NCI-H460 (cell line): ENCODE results near the gene C2CD3. TPM values are rescaled to one million over a fixed set of nuclear protein-coding genes. Genes with fewer than 3 reads are reported as not detected.
A peak's percentile ranks its signal among the peaks of the same experiment; 100 is the strongest.
"Not testable (repeated sequence)": the region's sequence is repeated elsewhere in the genome, so short reads cannot be mapped to it uniquely, and the experiment has no call there.

Experiments used
- DNase-seq: peaks from one replicate; pipeline ENCODE4 v3.0.0-alpha.2; 2016; ENCODE audit warnings: low read depth; ENCODE audit errors: extremely low read depth
- total RNA-seq: library from RNA; depleted of rRNA; stranded (reverse); fragments of >200 nt; shearing (Covaris generic); gene quantifications from 2 replicates; pipeline ENCODE4 v1.2.3, GENCODE V29; 2014

The C2CD3 gene
- total RNA-seq, 1 experiment from 2014 or later: 9.2 TPM

DNA sequence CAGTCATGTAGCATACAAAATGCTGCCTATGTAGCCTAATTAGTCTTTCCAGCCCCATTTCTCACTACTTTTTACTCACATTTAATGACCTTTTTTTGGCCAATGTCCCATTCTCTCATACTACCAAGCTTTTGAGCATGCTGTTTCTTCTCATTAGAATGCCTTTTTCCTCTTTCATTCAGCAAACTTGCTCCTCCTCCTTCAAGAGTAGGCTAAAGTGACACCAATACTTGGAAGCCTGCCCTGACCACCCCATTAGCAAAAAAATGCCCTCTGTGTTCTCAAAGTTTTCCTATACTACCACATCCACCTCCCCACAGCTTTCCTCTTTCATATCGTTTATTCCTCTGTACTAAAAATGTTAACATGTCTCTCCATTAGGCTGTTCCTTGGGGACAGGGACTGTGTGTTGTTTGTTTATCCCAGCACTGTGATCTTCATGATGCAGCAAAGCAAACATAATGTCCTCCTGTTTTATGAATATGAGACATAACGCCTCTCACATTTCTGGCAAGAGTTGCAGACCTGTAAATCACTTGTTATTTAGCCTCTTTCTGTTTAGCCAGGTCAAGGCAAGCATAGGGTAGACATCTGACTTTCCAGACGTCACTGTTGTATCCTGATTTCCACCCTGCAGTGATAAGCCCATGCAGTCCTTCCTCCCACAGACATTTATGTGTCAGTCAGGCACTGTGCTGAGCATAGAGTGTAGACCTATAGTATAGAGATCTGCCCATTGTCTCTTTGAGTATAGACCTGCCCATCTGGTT, 99.9 kb downstream of the C2CD3 start:
- no peak for DNase-seq

DNA sequence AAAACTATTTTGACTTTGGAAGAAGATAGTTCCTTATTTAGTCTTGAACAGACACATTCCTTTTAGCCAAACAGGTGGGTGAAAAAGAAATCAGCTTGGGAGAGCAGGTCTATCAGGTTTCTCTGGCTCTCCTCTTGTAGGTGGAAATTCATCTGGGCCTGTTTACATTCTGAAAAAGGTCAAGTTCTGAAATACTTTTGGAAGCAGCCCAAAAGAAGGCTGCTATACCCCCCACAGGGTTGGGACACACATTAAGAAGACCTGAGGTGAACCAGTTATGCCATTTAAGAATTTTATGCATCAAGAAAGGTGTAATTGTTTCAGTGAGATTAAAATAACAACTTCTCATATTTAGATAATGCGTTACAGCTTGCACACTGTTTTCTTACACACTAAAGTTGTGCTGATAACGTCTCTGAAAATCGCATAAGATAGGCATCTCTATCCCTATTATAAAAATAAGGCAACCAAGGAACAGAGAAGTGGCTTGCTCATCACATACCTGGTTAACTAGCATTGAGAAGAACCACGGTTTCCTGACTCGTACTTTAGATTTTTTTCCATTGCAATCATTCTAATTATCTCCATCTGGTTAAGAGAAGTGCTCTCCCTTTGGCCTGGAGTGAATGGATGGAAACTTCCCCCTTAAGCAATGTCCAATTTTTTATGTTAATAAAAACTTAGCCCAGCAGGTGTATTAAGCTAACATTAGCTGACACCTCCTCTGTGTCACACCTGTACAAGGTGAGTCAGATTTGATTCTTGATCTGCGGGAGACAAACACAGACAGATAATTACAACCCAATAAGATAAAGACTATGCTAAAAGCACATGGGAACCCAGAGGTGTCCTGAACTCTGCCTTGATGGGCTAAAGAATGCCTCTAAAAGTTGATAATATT, 101.4 kb downstream of the C2CD3 start:
- DNase-seq: no peak

DNA sequence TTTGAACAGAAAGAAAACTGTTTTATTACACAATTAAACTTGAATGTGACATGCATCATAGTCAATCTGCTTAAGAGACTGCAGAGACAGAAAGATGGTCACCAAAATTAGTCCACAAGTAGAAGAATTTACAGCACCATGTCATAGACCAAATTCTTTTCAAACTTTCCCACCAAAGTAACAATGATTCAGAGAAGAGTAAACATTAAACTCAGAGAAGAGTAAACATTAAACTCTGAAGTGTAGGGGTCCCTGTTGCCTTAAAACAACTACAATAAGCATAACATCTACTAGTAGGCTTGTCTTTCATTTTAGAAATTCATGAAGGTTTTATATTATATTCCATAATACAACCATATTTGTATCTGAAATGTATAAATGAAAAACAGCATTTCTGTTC, 104.1 kb downstream of the C2CD3 start:
- peak; percentile 17 for DNase-seq

DNA sequence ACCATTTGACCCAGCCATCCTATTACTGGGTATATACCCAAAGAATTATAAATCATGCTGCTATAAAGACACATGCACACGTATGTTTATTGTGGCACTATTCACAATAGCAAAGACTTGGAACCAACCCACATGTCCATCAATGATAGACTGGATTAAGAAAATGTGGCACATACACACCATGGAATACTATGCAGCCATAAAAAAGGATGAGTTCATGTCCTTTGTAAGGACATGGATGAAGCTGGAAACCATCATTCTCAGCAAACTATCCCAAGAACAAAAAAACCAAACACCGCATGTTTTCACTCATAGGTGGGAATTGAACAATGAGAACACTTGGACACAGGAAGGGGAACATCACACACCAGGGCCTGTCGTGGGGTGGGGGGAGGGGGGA, 105.3 kb downstream of the C2CD3 start:
- DNase-seq: not testable (repeated sequence)

DNA sequence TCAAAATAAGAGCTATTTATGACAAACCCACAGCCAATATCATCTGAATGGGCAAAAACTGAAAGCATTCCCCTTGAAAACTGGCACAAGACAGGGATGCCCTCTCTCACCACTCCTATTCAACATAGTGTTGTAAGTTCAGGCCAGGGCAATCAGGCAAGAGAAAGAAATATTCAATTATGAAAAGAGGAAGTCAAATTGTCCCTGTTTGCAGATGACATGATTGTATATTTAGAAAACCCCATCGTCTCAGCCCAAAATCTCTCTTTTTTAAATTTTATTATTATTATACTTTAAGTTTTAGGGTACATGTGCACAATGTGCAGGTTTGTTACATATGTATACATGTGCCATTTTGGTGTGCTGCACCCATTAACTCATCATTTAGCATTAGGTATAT, 107.2 kb downstream of the C2CD3 start:
- not testable (repeated sequence) for DNase-seq

DNA sequence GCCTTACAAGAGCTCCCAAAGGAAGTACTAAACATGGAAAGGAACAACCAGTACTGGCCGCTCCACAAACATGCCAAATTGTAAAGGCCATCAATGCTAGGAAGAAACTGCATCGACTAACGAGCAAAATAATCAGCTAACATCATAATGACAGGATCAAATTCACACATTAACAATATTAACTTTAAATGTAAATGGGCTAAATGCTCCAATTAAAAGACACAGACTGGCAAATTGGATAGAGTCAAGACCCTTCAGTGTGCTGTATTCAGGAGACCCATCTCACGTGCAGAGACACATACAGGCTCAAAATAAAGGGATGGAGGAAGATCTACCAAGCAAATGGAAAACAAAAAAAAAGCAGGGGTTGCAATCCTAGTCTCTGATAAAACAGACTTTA, 109.2 kb downstream of the C2CD3 start:
- DNase-seq: not testable (repeated sequence)

DNA sequence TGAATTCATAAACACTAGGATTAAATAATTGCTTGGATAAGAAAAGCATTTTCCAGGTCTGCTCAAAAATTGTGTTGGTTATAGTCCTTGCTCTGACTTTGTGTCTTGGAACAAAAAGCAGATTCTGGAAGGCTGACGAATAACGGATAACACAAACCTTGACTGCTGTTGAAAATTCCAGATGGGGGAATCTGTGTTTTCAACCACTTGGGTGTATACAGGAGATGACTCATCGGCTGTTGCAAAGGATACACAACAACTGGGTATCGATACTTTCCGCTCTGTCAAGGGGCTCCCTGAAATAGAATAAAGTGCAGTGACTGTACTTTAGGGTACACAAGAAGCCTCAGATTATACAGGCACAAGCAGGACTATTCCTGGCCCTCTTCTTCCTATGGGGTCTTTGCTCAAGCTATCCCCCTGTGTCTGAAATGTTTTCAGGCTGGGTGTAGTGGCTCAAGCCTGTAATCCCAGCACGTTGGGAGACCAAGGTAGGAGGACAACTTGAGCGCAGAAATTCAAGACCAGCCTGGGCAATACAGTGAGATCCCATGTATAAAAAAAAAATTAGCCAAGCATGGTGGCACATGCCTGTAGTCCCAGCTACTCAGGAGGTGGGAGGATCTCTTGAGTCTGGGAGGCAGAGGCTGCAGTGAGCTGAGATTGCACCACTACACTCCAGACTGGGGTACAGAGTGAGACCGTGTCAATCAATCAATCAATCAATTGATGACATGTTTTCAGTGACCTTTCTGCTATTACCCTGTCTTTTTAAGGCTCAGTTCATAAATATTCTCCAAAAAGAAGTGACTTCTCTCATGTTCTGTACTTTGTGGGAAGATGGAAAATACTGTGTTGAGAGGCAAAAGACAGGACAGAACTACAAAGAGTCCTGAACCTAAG, 113.3 kb downstream of the C2CD3 start:
- DNase-seq: peak; percentile 39

DNA sequence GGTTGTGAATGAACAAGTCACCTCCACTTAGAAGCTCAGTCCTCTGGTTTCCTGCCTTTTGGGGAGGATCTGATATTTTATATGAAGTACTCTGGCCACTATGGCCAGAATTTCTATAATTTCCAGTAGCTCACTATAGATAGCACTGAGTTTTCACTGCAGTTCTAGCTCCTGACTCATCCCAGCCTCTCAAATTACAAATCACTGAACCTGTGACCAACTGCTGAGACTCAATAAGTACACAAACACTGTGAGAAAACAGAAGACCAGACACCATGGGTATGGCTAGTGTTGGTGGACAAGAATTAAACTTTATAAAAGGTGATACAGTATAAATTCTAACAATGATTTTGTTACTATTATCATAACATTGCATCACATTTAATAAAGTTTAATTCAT, 114.9 kb downstream of the C2CD3 start:
- DNase-seq: no peak

DNA sequence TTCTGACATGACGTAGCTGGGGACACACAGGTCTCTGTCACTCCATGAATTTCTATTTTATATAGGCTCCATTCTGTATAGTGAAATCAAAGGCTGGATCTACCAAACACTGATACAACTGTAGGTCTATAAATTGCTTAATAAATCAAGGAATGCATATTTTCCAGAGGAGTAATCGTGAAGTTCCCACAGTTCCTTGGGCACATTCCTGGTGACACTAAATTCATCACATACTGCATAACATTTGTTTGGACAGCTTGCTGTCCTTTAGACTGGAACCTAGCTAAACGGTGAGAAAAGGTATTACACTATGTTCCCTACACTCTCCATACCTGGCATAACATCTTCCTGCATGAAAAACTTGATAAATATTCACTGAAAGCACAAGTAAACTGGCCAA, 120.3 kb downstream of the C2CD3 start:
- no peak for DNase-seq

DNA sequence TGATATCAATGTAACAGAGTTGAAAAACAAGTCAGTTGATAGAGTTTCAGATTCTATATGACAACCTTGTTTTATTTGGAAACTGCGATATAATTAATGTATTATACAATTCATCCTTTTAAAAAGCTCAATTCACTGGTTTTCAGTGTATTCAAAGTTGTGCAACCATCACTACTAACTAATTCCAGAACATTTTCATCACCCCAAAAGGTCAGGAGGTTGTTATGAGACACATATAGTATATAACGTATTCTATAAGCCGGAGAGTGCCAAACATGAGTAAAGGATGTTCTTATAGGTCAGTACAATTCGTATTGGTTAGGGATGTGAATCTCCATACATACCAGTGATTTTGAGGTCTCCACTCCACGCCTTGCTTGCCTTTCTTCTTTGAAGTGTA, 121.8 kb downstream of the C2CD3 start:
- DNase-seq: no peak

DNA sequence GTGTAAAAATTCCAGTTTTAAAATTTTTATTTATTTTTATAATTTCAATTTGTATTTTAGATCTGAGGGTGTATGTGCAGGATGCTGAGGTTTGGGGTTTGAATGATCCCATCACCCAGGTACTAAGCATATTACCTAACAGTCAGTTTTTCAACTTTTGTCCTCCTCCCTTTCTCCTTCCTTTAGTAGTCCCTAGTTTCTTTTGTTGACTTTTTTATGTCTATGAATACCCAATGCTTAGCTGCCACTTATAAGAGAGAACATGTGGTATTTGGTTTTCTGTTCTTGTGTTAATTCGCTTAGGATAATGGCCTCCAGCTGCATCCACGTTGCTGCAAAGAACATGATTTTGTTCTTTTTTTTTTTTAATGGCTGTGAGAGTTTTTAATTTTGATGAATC, 126.3 kb downstream of the C2CD3 start:
- DNase-seq: no peak

DNA sequence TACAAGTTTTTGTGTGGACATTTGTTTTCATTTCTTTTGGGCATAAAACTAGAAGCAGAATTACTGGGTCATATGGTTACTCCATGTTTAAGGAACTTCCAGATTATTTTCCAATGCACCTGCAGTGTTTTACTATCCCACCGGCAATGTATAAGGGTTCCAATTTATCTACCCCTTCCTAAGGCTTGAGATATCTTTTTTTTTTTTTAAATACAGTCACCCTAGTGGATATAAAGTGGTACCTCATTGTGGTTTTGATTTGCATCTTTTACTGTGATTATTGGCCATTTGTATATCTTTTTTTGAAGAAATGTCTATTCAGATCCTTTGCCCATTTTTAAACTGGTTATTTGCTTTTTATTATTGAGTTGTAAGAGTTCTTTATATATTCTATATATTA, 127.4 kb downstream of the C2CD3 start:
- DNase-seq: no peak

DNA sequence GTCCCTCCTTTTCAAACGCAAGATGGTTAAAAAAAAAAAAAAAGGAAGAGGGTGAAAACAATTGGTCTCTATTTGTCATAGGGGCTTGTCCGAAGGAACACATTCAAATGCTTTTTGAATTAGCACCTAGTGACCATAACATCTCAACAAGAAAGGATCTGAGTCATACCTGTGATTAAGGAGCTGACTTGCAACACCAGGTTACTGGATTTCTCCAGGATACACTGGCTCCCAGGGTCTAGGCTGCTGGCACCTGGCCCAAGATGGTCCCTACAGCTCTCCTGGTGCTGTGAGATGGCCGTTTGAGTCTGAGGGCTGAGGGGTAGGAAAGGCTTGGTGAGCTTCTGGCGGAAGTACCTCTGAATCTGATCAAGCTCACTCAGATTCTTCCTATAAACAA, 133.5 kb downstream of the C2CD3 start:
- DNase-seq: no peak

DNA sequence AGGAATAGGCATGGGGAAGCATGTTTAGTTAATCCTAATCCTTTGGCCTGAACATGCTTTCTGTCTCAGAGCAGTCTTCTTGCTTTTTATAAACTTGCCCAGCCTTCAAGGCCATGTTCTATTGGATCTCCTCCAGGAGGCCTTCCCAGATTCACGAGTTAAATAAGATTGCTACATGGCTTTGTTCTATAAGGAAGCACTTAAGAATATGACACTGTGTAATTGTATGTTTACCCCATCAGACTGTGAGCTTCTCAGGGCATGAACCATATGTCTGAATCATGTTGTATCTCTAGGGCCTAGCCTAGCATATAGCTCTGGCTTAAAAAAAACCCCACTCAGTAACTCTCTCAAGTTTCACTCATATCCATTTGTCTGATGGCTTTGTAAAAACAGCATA, 135.5 kb downstream of the C2CD3 start:
- DNase-seq: no peak

DNA sequence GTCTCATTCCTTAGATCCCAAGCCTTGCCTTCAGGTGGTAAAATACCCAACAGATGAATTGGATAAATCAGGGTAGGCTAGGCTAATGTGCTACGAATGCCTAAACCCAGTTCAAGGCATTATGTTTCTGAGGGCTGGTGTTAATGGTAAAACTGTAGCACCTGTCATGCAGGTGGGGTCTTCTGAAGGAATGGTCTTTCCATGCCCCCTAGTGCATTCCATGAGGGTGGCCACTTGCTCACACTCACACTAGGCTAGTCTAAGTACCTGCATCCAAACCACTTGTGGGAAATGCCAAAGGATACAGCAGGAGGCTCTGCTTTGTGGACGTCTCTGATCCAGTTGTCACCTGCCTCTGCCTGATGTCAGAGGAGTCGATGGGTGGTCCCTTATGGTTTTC, 137.8 kb downstream of the C2CD3 start:
- no peak for DNase-seq

DNA sequence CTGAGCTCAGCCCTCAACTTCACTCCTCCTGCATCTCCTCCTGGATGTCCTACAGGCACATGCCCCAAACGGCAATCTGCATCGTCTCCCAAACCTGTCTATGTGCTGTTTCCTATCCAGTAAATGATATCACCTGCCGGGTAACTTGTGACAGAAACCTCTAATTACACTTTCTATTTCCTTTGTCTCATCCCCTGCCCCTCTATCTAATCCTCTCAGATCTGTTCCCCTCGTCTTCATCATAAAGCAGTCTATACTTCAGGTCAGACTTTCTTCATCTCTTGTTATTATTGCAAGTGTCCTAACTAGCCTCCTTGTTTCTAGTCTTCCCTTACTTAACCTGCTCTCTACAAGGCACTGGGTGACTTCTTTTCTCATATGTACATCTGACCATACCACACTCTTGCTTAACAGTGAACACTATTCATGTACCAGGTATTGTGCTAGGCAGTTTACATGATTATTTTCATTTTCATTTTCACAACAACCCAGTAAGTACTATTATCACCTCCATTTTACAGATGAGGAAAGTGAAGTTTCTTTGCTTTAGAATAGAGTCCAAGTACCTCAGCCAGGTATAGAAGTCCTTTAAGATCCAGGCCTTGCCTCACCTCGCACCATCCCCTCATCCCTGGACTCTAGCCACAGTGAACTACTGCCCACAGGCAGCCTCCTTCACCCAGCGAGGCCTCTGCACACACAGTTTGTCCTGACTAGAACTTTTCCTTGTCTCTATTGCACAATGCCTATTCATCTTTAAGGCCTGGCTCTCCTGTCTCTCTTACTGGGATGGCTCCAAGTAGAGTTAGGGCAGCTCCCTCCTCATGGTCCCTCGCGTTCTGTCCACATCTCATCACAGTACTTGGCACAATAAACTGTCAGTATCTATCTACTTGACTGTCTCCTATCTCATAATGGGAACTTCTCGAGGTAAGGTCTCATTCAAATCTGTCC, 139.8 kb downstream of the C2CD3 start:
- no peak for DNase-seq

DNA sequence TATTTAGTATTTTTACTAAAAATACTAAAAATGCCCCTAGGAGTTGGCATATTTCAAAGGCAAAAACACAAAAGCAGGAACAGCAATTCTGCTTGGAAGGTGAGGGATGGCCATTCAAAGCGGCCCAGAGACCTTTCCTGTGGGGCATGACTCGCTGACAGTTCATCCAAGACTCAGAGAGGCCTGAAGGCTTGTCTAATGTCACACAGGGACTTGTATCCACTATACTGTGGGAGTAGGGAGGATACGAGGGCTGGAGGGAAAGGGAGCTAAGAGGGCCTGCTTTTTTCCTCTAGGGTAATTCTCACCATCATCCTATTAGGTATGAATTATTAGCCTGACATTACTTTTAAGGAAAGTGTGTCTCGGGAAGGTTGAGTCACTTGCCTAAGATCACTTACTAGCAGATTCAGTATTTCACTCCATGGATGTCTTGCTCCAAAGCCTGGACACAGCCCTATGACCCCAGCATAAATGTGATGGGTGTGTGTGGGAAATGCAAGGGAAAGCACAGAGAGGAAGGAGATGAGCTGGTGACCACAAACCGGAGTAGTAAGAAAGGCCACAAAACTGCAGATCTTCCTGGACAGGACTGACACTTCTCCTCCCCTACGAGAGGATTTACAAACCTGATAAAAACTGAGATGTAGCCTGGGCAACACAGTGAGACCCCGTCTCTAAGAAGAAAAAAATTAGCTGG, 145.2 kb downstream of the C2CD3 start:
- DNase-seq: no peak

DNA sequence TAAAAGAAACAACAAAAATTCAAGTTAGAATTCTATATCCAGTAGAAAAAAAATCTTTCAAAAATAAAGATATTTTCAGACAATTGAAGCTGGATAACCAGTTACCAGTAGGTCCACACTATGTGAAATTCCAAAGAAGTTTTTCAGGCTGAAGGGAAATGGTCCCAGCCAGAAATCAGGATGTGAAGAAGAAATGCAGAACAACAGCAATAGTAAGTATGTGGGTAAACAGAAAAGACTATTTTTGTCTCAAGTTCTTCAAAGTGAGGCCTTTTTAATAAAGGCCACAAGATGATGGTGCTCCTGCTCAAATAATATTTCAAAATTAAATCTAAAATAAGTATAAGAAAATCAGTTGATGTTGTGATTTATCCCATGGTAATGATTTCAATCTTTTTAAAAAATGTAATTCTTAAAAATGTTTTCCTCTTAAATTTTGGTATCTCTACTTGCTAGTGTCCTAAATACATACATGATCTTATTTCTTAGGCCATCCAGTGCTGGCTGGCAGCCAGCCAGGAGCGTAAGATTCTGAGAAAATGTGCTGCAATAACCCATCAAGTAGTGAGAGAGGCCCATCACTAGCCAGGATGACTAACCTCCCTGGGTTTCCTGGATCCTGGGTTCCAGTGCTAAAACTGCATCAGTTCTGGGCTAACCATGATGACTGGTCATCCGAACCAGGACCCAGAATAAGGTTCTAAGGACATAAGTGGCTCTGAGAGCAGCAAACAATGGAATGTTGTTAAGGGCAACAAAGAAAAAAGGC, 146.4 kb downstream of the C2CD3 start:
- no peak for DNase-seq
